ENCODE data around the gene IFITM5. TPM values are rescaled to one million over a fixed set of nuclear protein-coding genes. Genes with fewer than 3 reads are reported as not detected.
"Not testable (repeated sequence)": the region's sequence is repeated elsewhere in the genome, so short reads cannot be mapped to it uniquely, and the experiment has no call there.

Gene IFITM5
- total and polyA plus RNA-seq, 2 donors from 2014 or later = not detected

- Histone ChIP-seq H3K9me3 (ENCODE audit: control insufficient read depth in 2 of 3, insufficient read depth in 1 of 3, low read length in 3 of 3) (no peaks in the 10 kb centered on the region), H3K27me3 (ENCODE audit: control insufficient read depth, insufficient read depth, low read length) (no peaks in the 10 kb centered on the region), H3K27ac (ENCODE audit: low read depth in 2 of 2, low read length in 2 of 2) (no peak overlapping the region), H3K4me3 (ENCODE audit: low read length in 3 of 3) (no peak overlapping the region), H3K36me3 (ENCODE audit: control insufficient read depth in 2 of 3, insufficient read depth in 3 of 3, low read length in 3 of 3) (no peaks in the 10 kb centered on the region), H3K9ac (ENCODE audit: low read length in 3 of 3) (no peak overlapping the region), H3K4me1 (ENCODE audit: control insufficient read depth in 2 of 3, insufficient read depth in 2 of 3, low read depth in 1 of 3, low read length in 3 of 3) (peaks cover 0 to 18% (median 15%) of the 10 kb centered on the region in 3 donors)
- DNase-seq (peak in 1 of 5 donors; percentile 2), FAIRE-seq (no peak)
- intact Hi-C loops (cut with DNase I) = no loop called here
- TF ChIP-seq CTCF (IDR thresholded peaks at IDR 0.05; ENCODE audit: borderline replicate concordance, extremely low read depth, insufficient read depth) = no peak
These were observed 30.5 kb upstream of the IFITM5 start for GRCh38 chr11:329886-330253.

GRCh38 chr11:328516-329100 lies 29.3 kb upstream of the IFITM5 start:
- H3K9me3 ChIP-seq (ENCODE audit: control insufficient read depth in 2 of 3, insufficient read depth in 1 of 3, low read length in 3 of 3); FAIRE-seq; intact Hi-C loops (cut with DNase I); H3K27ac ChIP-seq (ENCODE audit: low read depth in 2 of 2, low read length in 2 of 2); H3K4me3 ChIP-seq (ENCODE audit: low read length in 3 of 3); H3K36me3 ChIP-seq (ENCODE audit: control insufficient read depth in 2 of 3, insufficient read depth in 3 of 3, low read length in 3 of 3); H3K9ac ChIP-seq (ENCODE audit: low read length in 3 of 3); H3K27me3 ChIP-seq (ENCODE audit: control insufficient read depth, insufficient read depth, low read length): not testable (repeated sequence)
- H3K4me1 ChIP-seq (ENCODE audit: control insufficient read depth in 2 of 3, insufficient read depth in 2 of 3, low read depth in 1 of 3, low read length in 3 of 3) = peaks cover 6 to 18% (median 15%) of the 10 kb centered on the region in 3 donors
- DNase-seq = peak in 1 of 5 donors; percentile 12

GRCh38 chr11:328012-328411 lies 28.7 kb upstream of the IFITM5 start:
- H3K4me3 ChIP-seq (ENCODE audit: low read length in 3 of 3) = no peak overlapping the region
- no peaks in the 10 kb centered on the region for H3K9me3 ChIP-seq (ENCODE audit: control insufficient read depth in 2 of 3, insufficient read depth in 1 of 3, low read length in 3 of 3)
- intact Hi-C loops (cut with DNase I) = no loop called here
- DNase-seq = peak in 1 of 5 donors; percentile 52
- no peak overlapping the region for H3K27ac ChIP-seq (ENCODE audit: low read depth in 2 of 2, low read length in 2 of 2)
- no peaks in the 10 kb centered on the region for H3K36me3 ChIP-seq (ENCODE audit: control insufficient read depth in 2 of 3, insufficient read depth in 3 of 3, low read length in 3 of 3)
- H3K27me3 ChIP-seq (ENCODE audit: control insufficient read depth, insufficient read depth, low read length) = no peaks in the 10 kb centered on the region
- TF ChIP-seq CTCF (IDR thresholded peaks at IDR 0.05; ENCODE audit: borderline replicate concordance, extremely low read depth, insufficient read depth) = no peak
- peaks cover 6 to 18% (median 15%) of the 10 kb centered on the region in 3 donors for H3K4me1 ChIP-seq (ENCODE audit: control insufficient read depth in 2 of 3, insufficient read depth in 2 of 3, low read depth in 1 of 3, low read length in 3 of 3)
- H3K9ac ChIP-seq (ENCODE audit: low read length in 3 of 3) = no peak overlapping the region
- no peak for FAIRE-seq

DNA sequence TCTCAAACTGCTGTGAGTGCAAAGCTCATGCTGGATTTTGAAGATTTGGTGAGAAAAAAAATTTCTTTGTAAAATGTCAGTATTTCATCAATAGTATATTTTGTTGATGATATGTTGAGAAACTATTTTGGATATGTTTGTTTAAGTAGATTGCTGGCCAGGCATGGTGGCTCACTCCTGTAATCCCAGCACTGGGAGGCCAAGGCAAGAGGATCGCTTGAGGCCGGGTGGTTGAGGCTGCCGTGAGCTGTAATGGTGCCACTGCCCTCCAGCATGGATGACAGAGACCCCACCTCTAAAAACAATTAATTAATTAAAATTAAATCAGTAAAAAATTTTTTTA lies 28.2 kb upstream of the IFITM5 start:
- FAIRE-seq (no peak), DNase-seq (no peak)
- Histone ChIP-seq H3K36me3 (ENCODE audit: control insufficient read depth in 2 of 3, insufficient read depth in 3 of 3, low read length in 3 of 3) (no peaks in the 10 kb centered on the region), H3K9me3 (ENCODE audit: control insufficient read depth in 2 of 3, insufficient read depth in 1 of 3, low read length in 3 of 3) (no peaks in the 10 kb centered on the region), H3K9ac (ENCODE audit: low read length in 3 of 3) (peak overlapping the region in 2 of 3 donors; percentile 38 to 65), H3K4me1 (ENCODE audit: control insufficient read depth in 2 of 3, insufficient read depth in 2 of 3, low read depth in 1 of 3, low read length in 3 of 3) (peaks cover 6 to 18% (median 15%) of the 10 kb centered on the region in 3 donors), H3K27me3 (ENCODE audit: control insufficient read depth, insufficient read depth, low read length) (no peaks in the 10 kb centered on the region), H3K27ac (ENCODE audit: low read depth in 2 of 2, low read length in 2 of 2) (peak overlapping the region; percentile 91 to 96), H3K4me3 (ENCODE audit: low read length in 3 of 3) (peak overlapping the region in 1 of 3 donors; percentile 1)
- TF ChIP-seq CTCF (IDR thresholded peaks at IDR 0.05; ENCODE audit: borderline replicate concordance, extremely low read depth, insufficient read depth) = no peak
- intact Hi-C loops (cut with DNase I) = no loop called here
